ENCODE data around the gene TBX19. TPM values are rescaled to one million over a fixed set of nuclear protein-coding genes. Genes with fewer than 3 reads are reported as not detected.

Gene TBX19
- total and polyA plus RNA-seq, 10 of the 15 experiments (the other 5 are each of a cell fraction or from before 2014, with no cell fraction given) = 0.13 to 6.9 (median 1.2) TPM

DNA sequence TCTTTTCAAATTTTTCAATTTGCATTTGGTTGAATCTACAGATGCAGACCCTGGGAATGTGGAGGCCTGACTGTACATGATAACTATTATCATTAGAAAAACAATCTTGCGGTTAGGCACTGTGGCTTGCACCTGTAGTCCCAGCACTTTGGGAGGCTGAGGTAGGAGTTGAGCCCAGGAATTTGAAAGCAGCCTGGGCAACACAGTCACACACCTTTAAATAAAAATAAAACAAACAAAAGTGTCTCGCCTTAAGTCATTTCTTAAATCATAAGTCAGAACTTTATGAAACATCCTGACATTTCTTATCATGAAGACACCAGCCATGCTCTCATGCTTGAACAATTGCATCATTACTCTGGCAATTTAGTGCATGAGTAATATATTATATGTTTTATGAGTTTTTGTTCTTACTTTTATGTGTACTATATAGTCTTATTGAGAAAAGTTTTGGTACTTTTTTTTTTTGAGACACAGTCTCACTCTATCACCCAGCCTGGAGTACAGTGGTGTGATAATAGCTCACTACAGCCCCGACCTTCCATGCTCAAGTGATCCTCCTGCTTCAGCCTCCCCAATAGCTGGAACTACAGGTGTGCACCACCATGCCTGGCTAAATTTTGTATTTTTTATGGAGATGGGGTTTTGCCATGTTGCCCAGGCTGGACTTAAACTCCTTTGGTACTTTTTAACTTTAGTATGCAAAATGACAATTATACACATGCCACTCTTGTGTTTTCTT is 7.8 kb downstream of the TBX19 start:
- WGBS (ENCODE audit: insufficient coverage, insufficient replicate concordance, low lambda C conversion rate, missing lambda C conversion rate) = 98% methylated on average over 3 of the region's 3 CpGs
- ChIA-PET POLR2A (no interaction called here), CTCF (no interaction called here), RAD21 (ENCODE audit: unreplicated experiment) (no interaction called here), SMC1A (ENCODE audit: uncharacterized antibody, unreplicated experiment) (no interaction called here)
- H2AFZ ChIP-seq (ENCODE audit: control insufficient read depth, low read depth, low read length) = no peak overlapping the region
- intact Hi-C loops (cut with micrococcal nuclease; ENCODE audit: unreplicated experiment) = no loop called here
- BruUV-seq (replicated peaks) = no TSS peak
- no peaks in the 10 kb centered on the region for H4K20me1 ChIP-seq (ENCODE audit: control insufficient read depth, insufficient read depth)
- in situ Hi-C loops (cut with MboI) = no loop called here
- H3K9ac ChIP-seq (ENCODE audit: control insufficient read depth, insufficient read depth, low read length) = no peak overlapping the region
- FAIRE-seq (no peak), ATAC-seq (no peak), DNase-seq (ENCODE audit: low read depth, low spot score) (no peak)
- H3K79me2 ChIP-seq (ENCODE audit: control insufficient read depth, insufficient read depth, low read length) = no peaks in the 10 kb centered on the region
- TF ChIP-seq RB1 (IDR thresholded peaks at IDR 0.05; ENCODE audit: borderline replicate concordance) (no peak), ZBED1 (IDR thresholded peaks at IDR 0.05; ENCODE audit: borderline replicate concordance) (no peak)
- H3K27me3 ChIP-seq (replicated peaks in 1 of 2; ENCODE audit: control insufficient read depth in 2 of 2, insufficient read depth in 2 of 2, low read length in 1 of 2) = no peaks in the 10 kb centered on the region
- no peaks in the 10 kb centered on the region for H3K9me3 ChIP-seq (replicated peaks; ENCODE audit: control insufficient read depth, insufficient read depth, low read length)
- H3K36me3 ChIP-seq (ENCODE audit: control insufficient read depth in 2 of 2, insufficient read depth in 2 of 2, low read length in 1 of 2) = no peaks in the 10 kb centered on the region
- H3K27ac ChIP-seq (ENCODE audit: control insufficient read depth, insufficient read depth) = no peak overlapping the region
- H3K4me2 ChIP-seq (ENCODE audit: control insufficient read depth, insufficient read depth) = no peak overlapping the region
- no peaks in the 10 kb centered on the region for H3K4me1 ChIP-seq (ENCODE audit: control insufficient read depth, insufficient read depth, low read length)
- no peak overlapping the region for H3K4me3 ChIP-seq

DNA sequence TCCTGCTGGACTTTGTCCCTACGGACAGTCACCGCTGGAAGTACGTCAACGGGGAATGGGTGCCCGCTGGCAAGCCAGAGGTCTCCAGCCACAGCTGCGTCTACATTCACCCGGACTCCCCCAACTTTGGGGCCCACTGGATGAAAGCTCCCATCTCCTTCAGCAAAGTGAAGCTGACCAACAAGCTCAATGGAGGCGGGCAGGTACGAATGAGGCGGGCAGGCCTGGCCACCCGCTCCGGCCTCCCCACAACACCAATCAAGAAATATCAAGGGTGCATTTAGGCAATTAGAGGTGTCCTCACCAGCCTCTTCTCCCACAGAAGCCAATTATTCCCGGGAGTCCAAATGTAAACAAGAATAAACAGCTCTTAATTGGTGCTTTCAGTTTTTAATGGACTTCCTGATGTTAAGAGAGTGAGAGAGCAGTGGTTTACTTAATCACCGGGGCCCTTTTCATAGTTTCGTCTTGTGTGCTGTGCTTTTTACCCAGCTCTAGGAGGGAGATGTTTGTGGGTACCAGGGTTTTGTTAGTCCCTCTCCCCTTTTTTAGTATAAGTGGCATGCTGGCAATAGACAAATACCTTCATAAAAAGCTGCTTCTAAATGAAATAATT is 10.7 kb downstream of the TBX19 start:
- Histone ChIP-seq H4K20me1 (ENCODE audit: control insufficient read depth, insufficient read depth) (no peaks in the 10 kb centered on the region), H3K9ac (ENCODE audit: control insufficient read depth, insufficient read depth, low read length) (no peak overlapping the region), H3K79me2 (ENCODE audit: control insufficient read depth, insufficient read depth, low read length) (no peaks in the 10 kb centered on the region), H3K4me1 (ENCODE audit: control insufficient read depth, insufficient read depth, low read length) (no peaks in the 10 kb centered on the region), H3K27ac (ENCODE audit: control insufficient read depth, insufficient read depth) (no peak overlapping the region), H3K4me2 (ENCODE audit: control insufficient read depth, insufficient read depth) (no peak overlapping the region), H3K27me3 (replicated peaks in 1 of 2; ENCODE audit: control insufficient read depth in 2 of 2, insufficient read depth in 2 of 2, low read length in 1 of 2) (no peaks in the 10 kb centered on the region), H3K36me3 (ENCODE audit: control insufficient read depth in 2 of 2, insufficient read depth in 2 of 2, low read length in 1 of 2) (no peaks in the 10 kb centered on the region), H2AFZ (ENCODE audit: control insufficient read depth, low read depth, low read length) (no peak overlapping the region), H3K4me3 (no peak overlapping the region), H3K9me3 (replicated peaks; ENCODE audit: control insufficient read depth, insufficient read depth, low read length) (no peaks in the 10 kb centered on the region)
- WGBS (ENCODE audit: insufficient coverage, insufficient replicate concordance, low lambda C conversion rate, missing lambda C conversion rate) = 91% methylated on average over 15 of the region's 15 CpGs
- no TSS peak for BruUV-seq (replicated peaks)
- no peak for DNase-seq (ENCODE audit: low read depth, low spot score)
- SMC1A ChIA-PET (ENCODE audit: uncharacterized antibody, unreplicated experiment) = interaction anchor here (0.6 kb wide), 1 partner anchor 54 kb away, joined by 3 read pairs; no protein-coding TSS in a partner anchor
- POLR2A ChIA-PET = no interaction called here
- no peak for FAIRE-seq
- no peak for ATAC-seq
- RAD21 ChIA-PET (ENCODE audit: unreplicated experiment) = no interaction called here
- in situ Hi-C loops (cut with MboI) (no loop called here), intact Hi-C loops (cut with micrococcal nuclease; ENCODE audit: unreplicated experiment) (no loop called here)
- no peak for TF ChIP-seq HCFC1 (IDR thresholded peaks at IDR 0.05; ENCODE audit: low read length)
- TF ChIP-seq, protein P1, sequence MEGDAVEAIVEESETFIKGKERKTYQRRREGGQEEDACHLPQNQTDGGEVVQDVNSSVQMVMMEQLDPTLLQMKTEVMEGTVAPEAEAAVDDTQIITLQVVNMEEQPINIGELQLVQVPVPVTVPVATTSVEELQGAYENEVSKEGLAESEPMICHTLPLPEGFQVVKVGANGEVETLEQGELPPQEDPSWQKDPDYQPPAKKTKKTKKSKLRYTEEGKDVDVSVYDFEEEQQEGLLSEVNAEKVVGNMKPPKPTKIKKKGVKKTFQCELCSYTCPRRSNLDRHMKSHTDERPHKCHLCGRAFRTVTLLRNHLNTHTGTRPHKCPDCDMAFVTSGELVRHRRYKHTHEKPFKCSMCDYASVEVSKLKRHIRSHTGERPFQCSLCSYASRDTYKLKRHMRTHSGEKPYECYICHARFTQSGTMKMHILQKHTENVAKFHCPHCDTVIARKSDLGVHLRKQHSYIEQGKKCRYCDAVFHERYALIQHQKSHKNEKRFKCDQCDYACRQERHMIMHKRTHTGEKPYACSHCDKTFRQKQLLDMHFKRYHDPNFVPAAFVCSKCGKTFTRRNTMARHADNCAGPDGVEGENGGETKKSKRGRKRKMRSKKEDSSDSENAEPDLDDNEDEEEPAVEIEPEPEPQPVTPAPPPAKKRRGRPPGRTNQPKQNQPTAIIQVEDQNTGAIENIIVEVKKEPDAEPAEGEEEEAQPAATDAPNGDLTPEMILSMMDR (IDR thresholded peaks at IDR 0.05 in 2 of 3, conservative IDR thresholded peaks at IDR 0.05 in 1 of 3; ENCODE audit: control insufficient read depth in 2 of 3, extremely low read depth in 1 of 3, insufficient read depth in 1 of 3, low read depth in 3 of 3, low read length in 3 of 3) = no peak
- TF ChIP-seq WRNIP1 (IDR thresholded peaks at IDR 0.05; ENCODE audit: borderline replicate concordance, low read depth, low read length) = no peak
- TF ChIP-seq, protein P2, sequence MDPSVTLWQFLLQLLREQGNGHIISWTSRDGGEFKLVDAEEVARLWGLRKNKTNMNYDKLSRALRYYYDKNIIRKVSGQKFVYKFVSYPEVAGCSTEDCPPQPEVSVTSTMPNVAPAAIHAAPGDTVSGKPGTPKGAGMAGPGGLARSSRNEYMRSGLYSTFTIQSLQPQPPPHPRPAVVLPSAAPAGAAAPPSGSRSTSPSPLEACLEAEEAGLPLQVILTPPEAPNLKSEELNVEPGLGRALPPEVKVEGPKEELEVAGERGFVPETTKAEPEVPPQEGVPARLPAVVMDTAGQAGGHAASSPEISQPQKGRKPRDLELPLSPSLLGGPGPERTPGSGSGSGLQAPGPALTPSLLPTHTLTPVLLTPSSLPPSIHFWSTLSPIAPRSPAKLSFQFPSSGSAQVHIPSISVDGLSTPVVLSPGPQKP (IDR thresholded peaks at IDR 0.05; ENCODE audit: low read depth, low read length) = no peak
- CTCF ChIA-PET = interaction anchor here (0.7 to 1.2 kb wide), 3 partner anchors 22 to 419 kb away, joined by 3 to 5 read pairs (median 3); no protein-coding TSS in a partner anchor
